ENCODE measurements around the gene EML1. TPM values are rescaled to one million over a fixed set of nuclear protein-coding genes. Genes with fewer than 3 reads are reported as not detected.

Gene EML1
- total and polyA plus RNA-seq, 2 donors from 2014 or later = 7.9 to 35.9 TPM

GRCh38 chr14:99752486-99753121 is 40.6 kb upstream of the EML1 start:
- intact Hi-C loops (cut with DNase I) = no loop called here
- no peak overlapping the region for H3K9ac ChIP-seq (ENCODE audit: low read length in 3 of 3)
- no peaks in the 10 kb centered on the region for H3K9me3 ChIP-seq (ENCODE audit: control insufficient read depth in 2 of 3, insufficient read depth in 1 of 3, low read length in 3 of 3)
- no peak overlapping the region for H3K4me3 ChIP-seq (ENCODE audit: low read length in 3 of 3)
- no peak for FAIRE-seq
- no peak for TF ChIP-seq CTCF (IDR thresholded peaks at IDR 0.05; ENCODE audit: borderline replicate concordance, extremely low read depth, insufficient read depth)
- peak overlapping the region; percentile 9 to 58 for H3K27ac ChIP-seq (ENCODE audit: low read depth in 2 of 2, low read length in 2 of 2)
- peaks cover 4 to 44% (median 9%) of the 10 kb centered on the region in 3 donors for H3K4me1 ChIP-seq (ENCODE audit: control insufficient read depth in 2 of 3, insufficient read depth in 2 of 3, low read depth in 1 of 3, low read length in 3 of 3)
- no peaks in the 10 kb centered on the region for H3K36me3 ChIP-seq (ENCODE audit: control insufficient read depth in 2 of 3, insufficient read depth in 3 of 3, low read length in 3 of 3)
- H3K27me3 ChIP-seq (ENCODE audit: control insufficient read depth, insufficient read depth, low read length) = no peaks in the 10 kb centered on the region
- DNase-seq = peak in 4 of 5 donors; percentile 52 to 90 (median 78)

DNA sequence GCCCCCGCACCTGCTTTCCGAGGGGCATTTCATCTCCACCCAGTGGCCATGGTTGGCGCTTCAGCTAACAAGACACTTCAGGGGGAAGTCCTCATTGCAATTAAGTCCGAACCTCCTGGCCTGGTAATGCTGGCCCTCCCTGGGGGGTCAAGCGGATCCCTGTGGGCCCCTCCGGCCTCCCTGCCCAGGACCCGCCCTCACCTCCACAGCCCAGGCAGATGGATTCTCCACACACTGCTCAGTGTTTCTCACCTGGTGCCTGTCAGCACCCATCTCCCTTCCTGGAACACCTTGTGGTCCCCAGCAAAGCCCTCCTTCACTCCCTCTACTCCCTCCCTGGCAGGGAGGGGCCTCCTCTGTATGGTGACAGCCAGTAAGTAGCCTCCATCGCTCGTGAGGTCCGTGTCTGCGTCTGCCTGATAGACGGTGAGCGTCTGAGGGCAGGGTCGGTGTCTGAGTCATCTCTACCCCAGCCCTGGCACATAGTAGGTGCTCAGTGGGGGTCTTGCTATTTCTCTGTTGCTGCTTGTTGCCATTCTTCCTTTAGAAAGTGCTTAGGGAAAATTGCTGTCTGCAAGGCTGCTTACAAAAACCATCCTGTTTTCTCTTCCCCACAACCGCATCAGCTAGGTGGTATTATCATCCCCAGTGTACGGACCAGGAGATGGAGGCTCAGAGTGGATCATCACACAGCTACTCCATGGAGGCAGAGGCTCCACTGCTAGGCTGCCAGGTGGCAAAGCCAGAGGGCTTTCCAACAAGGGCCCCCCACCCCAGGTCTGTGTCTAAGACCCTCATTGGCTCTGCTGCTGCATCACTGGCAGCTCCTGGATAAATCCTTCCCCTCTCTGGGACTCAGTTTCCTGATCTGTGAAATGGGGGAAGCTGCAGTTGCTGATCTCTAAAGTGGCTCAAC is 39.7 kb upstream of the EML1 start:
- TF ChIP-seq CTCF (IDR thresholded peaks at IDR 0.05; ENCODE audit: borderline replicate concordance, extremely low read depth, insufficient read depth) = no peak
- Histone ChIP-seq H3K9ac (ENCODE audit: low read length in 3 of 3) (no peak overlapping the region), H3K4me3 (ENCODE audit: low read length in 3 of 3) (no peak overlapping the region), H3K9me3 (ENCODE audit: control insufficient read depth in 2 of 3, insufficient read depth in 1 of 3, low read length in 3 of 3) (no peaks in the 10 kb centered on the region), H3K27ac (ENCODE audit: low read depth in 2 of 2, low read length in 2 of 2) (peak overlapping the region in 1 of 2 donors; percentile 50), H3K4me1 (ENCODE audit: control insufficient read depth in 2 of 3, insufficient read depth in 2 of 3, low read depth in 1 of 3, low read length in 3 of 3) (peaks cover 4 to 46% (median 9%) of the 10 kb centered on the region in 3 donors), H3K36me3 (ENCODE audit: control insufficient read depth in 2 of 3, insufficient read depth in 3 of 3, low read length in 3 of 3) (no peaks in the 10 kb centered on the region), H3K27me3 (ENCODE audit: control insufficient read depth, insufficient read depth, low read length) (no peaks in the 10 kb centered on the region)
- intact Hi-C loops (cut with DNase I) = no loop called here
- FAIRE-seq = no peak
- DNase-seq = peak in 3 of 5 donors; percentile 40 to 68 (median 48)

DNA sequence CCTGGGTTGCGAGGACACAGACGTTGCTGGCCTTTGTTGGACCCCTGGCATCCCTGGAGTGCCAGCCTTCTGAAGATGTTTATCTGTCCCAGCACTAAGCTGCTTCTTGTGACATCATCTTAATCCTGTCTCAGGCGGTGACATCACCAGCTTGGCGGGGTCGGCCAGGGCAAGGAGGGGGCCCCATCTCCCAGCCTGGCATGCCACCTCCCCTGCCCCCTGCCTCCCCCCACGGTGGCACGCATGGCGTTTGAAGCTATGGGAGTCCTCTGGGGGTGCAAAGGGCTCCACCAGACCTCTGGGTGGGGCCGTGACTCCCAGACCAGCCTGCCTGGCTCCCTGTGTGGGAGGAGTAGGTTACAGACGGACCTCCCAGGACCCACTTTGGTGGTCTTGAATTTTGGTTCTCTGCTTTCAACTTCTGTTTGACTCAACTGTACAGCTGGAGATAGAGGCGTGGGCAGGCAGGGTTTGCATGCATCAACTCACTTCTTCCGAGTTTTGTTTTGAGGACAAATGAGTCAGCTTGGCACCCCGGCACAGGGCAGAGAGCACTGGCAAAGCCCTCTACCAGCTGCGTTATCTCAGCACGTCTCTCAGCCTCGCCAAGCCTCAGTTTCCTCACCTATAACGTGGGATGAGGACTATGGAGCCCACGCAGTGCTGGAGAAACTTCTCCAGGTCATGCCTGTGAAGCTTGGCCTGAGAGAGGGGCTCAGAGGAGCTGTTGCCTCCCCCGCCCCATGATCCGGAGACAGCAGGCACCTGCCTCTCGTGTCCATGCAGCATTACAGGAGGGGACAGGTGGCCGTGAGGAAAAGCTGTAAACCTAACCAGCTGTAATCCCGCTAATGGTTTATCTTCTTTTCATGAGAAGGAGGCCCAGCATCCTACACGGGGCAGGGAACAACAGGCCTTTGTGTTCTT is 38.8 kb upstream of the EML1 start:
- no peak overlapping the region for H3K4me3 ChIP-seq (ENCODE audit: low read length in 3 of 3)
- FAIRE-seq (no peak), DNase-seq (peak in 2 of 5 donors; percentile 56 to 65)
- intact Hi-C loops (cut with DNase I) = no loop called here
- no peak for TF ChIP-seq CTCF (IDR thresholded peaks at IDR 0.05; ENCODE audit: borderline replicate concordance, extremely low read depth, insufficient read depth)
- H3K36me3 ChIP-seq (ENCODE audit: control insufficient read depth in 2 of 3, insufficient read depth in 3 of 3, low read length in 3 of 3) = no peaks in the 10 kb centered on the region
- H3K27ac ChIP-seq (ENCODE audit: low read depth in 2 of 2, low read length in 2 of 2) = no peak overlapping the region
- H3K27me3 ChIP-seq (ENCODE audit: control insufficient read depth, insufficient read depth, low read length) = no peaks in the 10 kb centered on the region
- peaks cover 4 to 43% (median 9%) of the 10 kb centered on the region in 3 donors for H3K4me1 ChIP-seq (ENCODE audit: control insufficient read depth in 2 of 3, insufficient read depth in 2 of 3, low read depth in 1 of 3, low read length in 3 of 3)
- H3K9me3 ChIP-seq (ENCODE audit: control insufficient read depth in 2 of 3, insufficient read depth in 1 of 3, low read length in 3 of 3) = no peaks in the 10 kb centered on the region
- H3K9ac ChIP-seq (ENCODE audit: low read length in 3 of 3) = no peak overlapping the region
